Suprapubic skin (tissue), 4 donors: Measurements from ENCODE around the gene AGAP1. TPM values are rescaled to one million over a fixed set of nuclear protein-coding genes. Genes with fewer than 3 reads are reported as not detected.

Experiments
- DNase-seq, 2 donors: peaks; one replicate each; pipeline ENCODE4 v3.0.0-alpha.2; 2019; ENCODE audit warnings: low spot score in 2 of 2
- H3K27ac ChIP-seq: fragments of 200-600 bp; sonication (generic); one replicate; pipeline ENCODE4 v1.5.1; 2019
- H3K27me3 ChIP-seq: fragments of 200-600 bp; sonication (generic); one replicate; pipeline ENCODE4 v1.5.1; 2019
- H3K36me3 ChIP-seq: fragments of 200-600 bp; sonication (generic); one replicate; pipeline ENCODE4 v1.5.1; 2019
- H3K4me1 ChIP-seq: fragments of 200-600 bp; sonication (generic); one replicate; pipeline ENCODE4 v1.5.1; 2019
- H3K4me3 ChIP-seq: fragments of 200-600 bp; sonication (generic); one replicate; pipeline ENCODE4 v1.5.1; 2019; ENCODE audit warnings: mild to moderate bottlenecking
- H3K9me3 ChIP-seq: fragments of 200-600 bp; sonication (generic); one replicate; pipeline ENCODE4 v1.5.1; 2019
- EP300 ChIP-seq: sonication (generic); formaldehyde crosslinking; IDR thresholded peaks from one replicate; pipeline ENCODE4 v1.6.1; 2017; ENCODE audit warnings: antibody characterized with exemption
- POLR2A ChIP-seq, 2 donors: fragments of 450-650 bp; IDR thresholded peaks; one replicate each; pipeline ENCODE4 v1.6.1; 2017; ENCODE audit warnings: antibody characterized with exemption in 2 of 2, mild to moderate bottlenecking in 2 of 2, moderate library complexity in 2 of 2
- POLR2AphosphoS5 ChIP-seq, 3 donors: sonication (generic); formaldehyde crosslinking; IDR thresholded peaks; one replicate each; pipeline ENCODE4 v1.6.1; 2017; ENCODE audit warnings: antibody characterized with exemption in 3 of 3
- WGBS: methylation state at CpG from one replicate; pipeline ENCODE4 v1.1.5; 2018; 5-methylcytosine and 5-hydroxymethylcytosine counted together
- total RNA-seq, 4 donors: library from RNA; depleted of rRNA; stranded (reverse); fragments of >200 nt; gene quantifications; one replicate each; pipeline ENCODE4 v1.1.0, GENCODE V29; 2016
- TF ChIP-seq, protein P1 (sequence below), 2 donors: fragments of 200-600 bp in 1 of 2; fragments of 450-650 bp in 1 of 2; sonication (generic) in 1 of 2; IDR thresholded peaks; one replicate each; pipeline ENCODE4 v1.5.1; 2016 to 2019; ENCODE audit warnings: antibody characterized with exemption in 2 of 2, mild to moderate bottlenecking in 1 of 2, moderate library complexity in 1 of 2

The AGAP1 gene
- total RNA-seq, 4 donors from 2014 or later: 14.1 to 30.7 (median 19.4) TPM

DNA sequence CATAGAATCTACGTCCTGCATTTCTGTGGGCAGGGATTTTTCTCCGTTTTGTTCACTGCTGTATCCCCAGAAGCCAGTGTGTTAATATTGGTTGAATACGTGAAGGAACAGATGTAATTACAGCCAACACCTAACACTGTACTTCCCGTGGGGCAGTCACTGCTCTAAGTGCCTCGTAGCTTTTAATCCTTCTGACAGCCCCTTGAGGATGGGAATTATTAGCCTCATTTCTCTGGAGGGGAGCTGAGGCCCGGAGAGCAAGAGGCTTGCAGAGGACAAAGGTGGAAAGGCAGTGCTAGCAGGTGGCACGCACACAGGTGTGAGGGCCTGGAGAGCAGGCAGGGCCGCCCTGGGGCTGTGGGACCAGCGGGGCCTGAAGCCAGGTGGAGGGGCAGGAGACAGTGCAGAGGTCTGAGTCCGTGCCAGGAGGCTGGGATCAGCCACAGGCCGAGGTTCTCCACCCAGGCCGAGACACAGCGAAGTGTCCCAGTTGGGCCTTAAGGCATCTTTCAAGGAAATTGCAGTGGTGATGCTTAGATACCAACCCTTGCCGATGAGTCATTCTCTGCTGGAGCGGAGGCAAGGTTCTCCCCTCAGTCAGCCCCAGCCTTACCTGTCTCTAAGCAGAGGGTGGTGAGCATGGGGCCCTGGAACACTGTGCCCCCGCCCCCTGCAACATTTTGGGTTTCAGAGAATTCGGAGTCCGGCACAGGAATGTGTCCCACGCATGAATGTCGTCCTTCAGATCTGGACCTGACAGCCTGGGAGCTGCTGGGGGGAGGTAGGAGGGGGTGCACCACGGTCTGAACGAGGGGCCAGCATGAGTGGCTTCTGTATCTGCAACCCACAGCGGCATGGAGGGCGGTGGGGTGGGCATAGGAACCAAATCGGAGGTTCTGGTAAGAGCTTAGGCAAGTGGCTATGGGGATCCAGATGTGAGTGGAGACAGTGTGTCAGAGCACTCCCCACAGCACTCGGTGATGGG lies 551.7 kb downstream of the AGAP1 start:
- 79% methylated on average over 26 of the region's 26 CpGs for WGBS
- TF ChIP-seq POLR2AphosphoS5 (IDR thresholded peaks at IDR 0.05): no peak
- TF ChIP-seq, protein P1, sequence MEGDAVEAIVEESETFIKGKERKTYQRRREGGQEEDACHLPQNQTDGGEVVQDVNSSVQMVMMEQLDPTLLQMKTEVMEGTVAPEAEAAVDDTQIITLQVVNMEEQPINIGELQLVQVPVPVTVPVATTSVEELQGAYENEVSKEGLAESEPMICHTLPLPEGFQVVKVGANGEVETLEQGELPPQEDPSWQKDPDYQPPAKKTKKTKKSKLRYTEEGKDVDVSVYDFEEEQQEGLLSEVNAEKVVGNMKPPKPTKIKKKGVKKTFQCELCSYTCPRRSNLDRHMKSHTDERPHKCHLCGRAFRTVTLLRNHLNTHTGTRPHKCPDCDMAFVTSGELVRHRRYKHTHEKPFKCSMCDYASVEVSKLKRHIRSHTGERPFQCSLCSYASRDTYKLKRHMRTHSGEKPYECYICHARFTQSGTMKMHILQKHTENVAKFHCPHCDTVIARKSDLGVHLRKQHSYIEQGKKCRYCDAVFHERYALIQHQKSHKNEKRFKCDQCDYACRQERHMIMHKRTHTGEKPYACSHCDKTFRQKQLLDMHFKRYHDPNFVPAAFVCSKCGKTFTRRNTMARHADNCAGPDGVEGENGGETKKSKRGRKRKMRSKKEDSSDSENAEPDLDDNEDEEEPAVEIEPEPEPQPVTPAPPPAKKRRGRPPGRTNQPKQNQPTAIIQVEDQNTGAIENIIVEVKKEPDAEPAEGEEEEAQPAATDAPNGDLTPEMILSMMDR (IDR thresholded peaks at IDR 0.05): no peak
- TF ChIP-seq EP300: no peak
- no peak for TF ChIP-seq POLR2A (IDR thresholded peaks at IDR 0.05)
- H3K36me3 ChIP-seq: peaks cover 46% of the 10 kb centered on the region
- H3K27ac ChIP-seq: no peak overlapping the region
- no peak for DNase-seq
- peaks cover 3% of the 10 kb centered on the region for H3K4me1 ChIP-seq
- H3K9me3 ChIP-seq: no peaks in the 10 kb centered on the region
- H3K4me3 ChIP-seq: no peak overlapping the region
- H3K27me3 ChIP-seq: no peaks in the 10 kb centered on the region

DNA sequence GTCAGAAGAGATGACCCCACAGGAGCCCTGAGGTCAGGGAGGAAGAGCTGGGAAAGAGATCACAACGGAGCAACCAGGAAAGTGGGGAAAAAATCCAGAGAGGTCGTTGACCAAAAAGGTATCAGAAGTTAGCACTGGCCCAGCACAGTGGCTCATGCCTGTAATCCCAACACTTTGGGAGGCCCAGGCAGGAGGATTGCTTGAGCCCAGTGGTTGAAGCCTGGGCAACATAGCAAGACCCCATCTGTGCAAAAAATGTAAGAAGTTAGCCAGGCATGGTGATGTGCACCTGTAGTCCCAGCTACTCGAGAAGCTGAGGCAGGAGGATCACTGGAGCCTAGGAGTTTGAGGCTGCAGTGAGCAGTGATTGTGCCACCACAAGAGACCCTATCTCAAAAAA lies 552.9 kb downstream of the AGAP1 start:
- no peak overlapping the region for H3K4me3 ChIP-seq
- H3K9me3 ChIP-seq: no peaks in the 10 kb centered on the region
- WGBS: 95% methylated on average over 3 of the region's 3 CpGs
- peaks cover under 1% of the 10 kb centered on the region for H3K4me1 ChIP-seq
- TF ChIP-seq, protein P1 (IDR thresholded peaks at IDR 0.05): no peak
- TF ChIP-seq POLR2AphosphoS5 (IDR thresholded peaks at IDR 0.05) (no peak), POLR2A (IDR thresholded peaks at IDR 0.05) (no peak), EP300 (no peak)
- H3K27ac ChIP-seq: no peak overlapping the region
- H3K27me3 ChIP-seq: no peaks in the 10 kb centered on the region
- DNase-seq: no peak
- H3K36me3 ChIP-seq: peaks cover 49% of the 10 kb centered on the region

DNA sequence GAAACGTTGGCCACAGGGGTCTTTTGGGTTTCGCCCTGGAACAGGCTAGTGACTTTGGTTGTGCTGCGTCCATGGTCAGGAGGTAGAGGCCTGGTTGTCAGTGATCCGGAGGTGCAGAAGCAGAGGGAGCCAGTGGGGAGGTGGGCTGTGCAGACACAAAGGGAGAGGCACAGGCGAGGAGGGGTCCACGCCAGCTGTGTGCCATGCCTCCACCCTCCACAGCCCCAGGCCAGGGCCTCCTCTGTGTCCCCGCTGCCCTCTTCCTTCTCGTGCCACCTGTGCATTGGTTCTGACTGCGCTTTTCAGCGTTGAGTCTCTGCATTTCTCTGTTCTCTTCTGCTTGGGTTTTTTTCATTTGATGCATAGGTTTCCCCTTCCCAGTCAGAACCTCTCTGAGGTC lies 553.3 kb downstream of the AGAP1 start:
- no peak overlapping the region for H3K27ac ChIP-seq
- DNase-seq: no peak
- H3K4me1 ChIP-seq: no peaks in the 10 kb centered on the region
- H3K4me3 ChIP-seq: no peak overlapping the region
- H3K36me3 ChIP-seq: peaks cover 47% of the 10 kb centered on the region
- TF ChIP-seq POLR2A (IDR thresholded peaks at IDR 0.05): no peak
- no peak for TF ChIP-seq POLR2AphosphoS5 (IDR thresholded peaks at IDR 0.05)
- TF ChIP-seq EP300: no peak
- TF ChIP-seq, protein P1 (IDR thresholded peaks at IDR 0.05): no peak
- H3K27me3 ChIP-seq: no peaks in the 10 kb centered on the region
- 97% methylated on average over 10 of the region's 10 CpGs for WGBS
- no peaks in the 10 kb centered on the region for H3K9me3 ChIP-seq

DNA sequence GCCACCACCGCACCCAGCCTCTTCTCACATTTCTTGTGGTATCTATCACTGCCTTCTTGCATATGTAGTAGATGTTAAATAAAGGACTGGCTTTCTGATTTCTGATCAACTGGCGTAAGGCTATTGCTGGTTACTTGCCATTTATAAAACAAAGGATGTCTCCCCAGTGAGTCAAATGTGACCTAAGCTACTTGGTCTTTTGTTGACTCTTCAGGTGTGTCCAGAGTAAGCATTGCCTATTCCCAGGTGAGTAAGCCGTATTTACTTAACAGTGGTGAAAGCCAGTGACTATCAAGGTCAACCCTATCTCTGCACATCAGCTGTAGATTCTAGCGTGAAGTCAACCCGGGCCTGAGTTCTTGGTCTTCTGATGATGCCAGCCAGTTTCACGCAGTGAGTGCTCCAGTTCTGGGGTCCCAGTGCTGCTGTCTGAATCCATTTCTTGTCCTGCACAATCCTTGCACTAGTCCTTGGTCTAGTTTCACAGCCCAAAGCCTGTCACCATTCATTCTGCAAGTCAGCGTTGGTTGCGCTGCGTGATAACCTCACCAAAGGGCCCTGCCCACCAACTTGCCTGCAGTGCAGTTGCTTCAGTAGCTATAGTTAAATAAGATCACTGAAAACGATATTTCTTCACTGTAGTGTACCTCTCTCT lies 554.2 kb downstream of the AGAP1 start:
- Histone ChIP-seq H3K36me3 (peaks cover 47% of the 10 kb centered on the region), H3K27me3 (no peaks in the 10 kb centered on the region), H3K27ac (no peak overlapping the region), H3K4me3 (no peak overlapping the region), H3K4me1 (no peaks in the 10 kb centered on the region), H3K9me3 (no peaks in the 10 kb centered on the region)
- TF ChIP-seq POLR2A (IDR thresholded peaks at IDR 0.05) (no peak), EP300 (no peak), POLR2AphosphoS5 (IDR thresholded peaks at IDR 0.05) (no peak)
- TF ChIP-seq, protein P1 (IDR thresholded peaks at IDR 0.05): no peak
- no peak for DNase-seq
- 91% methylated on average over 10 of the region's 10 CpGs for WGBS

DNA sequence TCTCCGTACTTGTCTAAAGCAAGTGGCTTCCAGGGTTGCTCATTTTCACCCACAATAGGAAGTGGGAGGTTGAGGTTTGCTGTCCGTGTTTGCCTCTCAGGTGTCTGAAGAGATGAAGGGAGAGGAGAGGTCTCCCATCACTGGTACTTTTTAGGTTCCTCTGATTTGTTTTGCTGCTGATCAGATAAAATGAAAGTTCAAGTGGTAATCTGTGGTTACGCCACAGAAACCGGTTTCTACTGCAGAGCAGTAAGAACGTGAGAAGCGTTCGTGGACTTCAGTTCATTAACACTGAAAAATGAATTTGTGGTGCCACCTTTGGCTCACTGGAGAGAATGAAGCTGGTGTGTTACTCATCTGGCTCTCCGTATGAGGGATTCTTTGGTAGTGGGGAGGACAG lies 556.1 kb downstream of the AGAP1 start:
- WGBS: 86% methylated on average over 8 of the region's 8 CpGs

More for the DNA sequence above, 556.1 kb downstream of the AGAP1 start:
- no peak for DNase-seq
- no peak overlapping the region for H3K27ac ChIP-seq
- H3K36me3 ChIP-seq: peaks cover 41% of the 10 kb centered on the region
- peaks cover 10% of the 10 kb centered on the region for H3K4me1 ChIP-seq
- H3K4me3 ChIP-seq: no peak overlapping the region
- no peaks in the 10 kb centered on the region for H3K9me3 ChIP-seq
- no peaks in the 10 kb centered on the region for H3K27me3 ChIP-seq
- TF ChIP-seq POLR2AphosphoS5 (IDR thresholded peaks at IDR 0.05) (no peak), POLR2A (IDR thresholded peaks at IDR 0.05) (no peak), EP300 (no peak)
- TF ChIP-seq, protein P1 (IDR thresholded peaks at IDR 0.05): no peak
